Stimulated activated CD8-positive, alpha-beta memory T cell treated with anti-CD3 and anti-CD28 coated beads, Interleukin-4, amount 100 ng/mL, for 1 hour (primary cell): ENCODE measurements around the gene MYADM.
"Not testable (repeated sequence)": the region's sequence is repeated elsewhere in the genome, so short reads cannot be mapped to it uniquely, and the experiment has no call there.

Experiments
- DNase-seq, 2 donors: peaks; one replicate each; pipeline ENCODE4 v3.0.0-alpha.2; 2020; ENCODE audit warnings: low read depth in 2 of 2, low spot score in 1 of 2

Gene MYADM, protein sequence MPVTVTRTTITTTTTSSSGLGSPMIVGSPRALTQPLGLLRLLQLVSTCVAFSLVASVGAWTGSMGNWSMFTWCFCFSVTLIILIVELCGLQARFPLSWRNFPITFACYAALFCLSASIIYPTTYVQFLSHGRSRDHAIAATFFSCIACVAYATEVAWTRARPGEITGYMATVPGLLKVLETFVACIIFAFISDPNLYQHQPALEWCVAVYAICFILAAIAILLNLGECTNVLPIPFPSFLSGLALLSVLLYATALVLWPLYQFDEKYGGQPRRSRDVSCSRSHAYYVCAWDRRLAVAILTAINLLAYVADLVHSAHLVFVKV

DNA sequence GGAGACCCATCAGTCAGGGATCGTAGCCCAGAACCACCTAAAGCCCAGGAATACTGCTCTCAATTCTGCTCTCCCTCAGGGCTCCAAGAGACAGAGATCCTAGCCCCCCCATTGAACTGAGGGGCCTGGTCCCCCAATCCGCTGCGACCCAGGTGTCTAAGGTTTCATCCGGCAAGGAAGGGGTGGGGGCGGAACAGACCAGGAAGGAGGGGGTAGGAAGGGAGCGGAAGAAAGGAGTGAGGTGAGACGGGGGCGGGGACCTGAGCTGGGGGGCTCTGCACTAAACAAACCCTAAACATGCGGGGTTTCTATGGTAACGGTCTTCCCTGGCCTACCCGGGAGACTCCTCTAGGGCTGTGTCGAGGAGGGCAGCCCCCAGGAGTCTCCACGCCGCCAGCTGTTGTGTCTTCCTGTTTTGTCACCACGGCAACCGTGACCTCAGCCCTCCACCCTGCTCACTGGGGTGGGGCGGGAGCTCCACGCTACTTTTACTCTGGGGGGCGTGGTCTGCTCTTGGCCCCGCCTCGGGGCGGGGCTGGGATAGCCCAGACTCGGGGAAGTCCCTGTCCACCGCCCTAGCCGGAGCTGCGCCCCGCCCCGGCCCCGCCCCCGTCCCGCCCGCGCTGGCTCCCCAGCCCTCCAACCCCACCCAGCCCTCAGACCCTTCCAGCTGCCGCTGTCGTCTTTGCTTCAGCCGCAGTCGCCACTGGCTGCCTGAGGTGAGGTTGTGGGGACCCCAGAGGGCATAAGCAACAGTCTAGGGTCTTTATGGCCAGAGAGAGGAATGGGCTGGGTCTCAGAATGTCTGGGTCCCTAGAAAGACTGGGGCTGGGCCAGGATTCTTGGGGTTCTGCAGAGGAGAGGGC lies at the start of gene MYADM:
MYADM (plus strand) TSS at position 659 of the 866 bp plus-strand sequence. CDS start 5,647 bp downstream, outside the sequence.
- DNase-seq: peak; percentile 99

DNA sequence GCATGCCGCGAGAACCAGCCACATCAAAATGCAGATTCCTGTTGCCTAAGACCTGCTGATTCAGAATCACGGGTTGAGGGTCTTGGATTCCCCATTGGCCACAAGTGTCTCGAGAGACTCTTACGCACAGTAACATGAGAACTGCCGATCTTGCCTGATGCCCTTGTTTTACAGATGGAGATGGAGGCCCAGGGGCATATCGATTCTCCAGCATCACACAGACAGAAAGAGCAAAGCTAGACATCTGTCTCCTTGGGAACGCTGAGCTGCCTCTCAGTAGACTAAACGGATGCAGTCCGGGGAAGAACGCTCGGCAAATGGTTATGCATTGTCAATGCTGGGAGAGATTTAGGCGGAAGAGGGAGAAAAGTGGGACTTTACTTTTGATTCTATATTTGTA lies 48.9 kb upstream of the MYADM start:
- no peak for DNase-seq

DNA sequence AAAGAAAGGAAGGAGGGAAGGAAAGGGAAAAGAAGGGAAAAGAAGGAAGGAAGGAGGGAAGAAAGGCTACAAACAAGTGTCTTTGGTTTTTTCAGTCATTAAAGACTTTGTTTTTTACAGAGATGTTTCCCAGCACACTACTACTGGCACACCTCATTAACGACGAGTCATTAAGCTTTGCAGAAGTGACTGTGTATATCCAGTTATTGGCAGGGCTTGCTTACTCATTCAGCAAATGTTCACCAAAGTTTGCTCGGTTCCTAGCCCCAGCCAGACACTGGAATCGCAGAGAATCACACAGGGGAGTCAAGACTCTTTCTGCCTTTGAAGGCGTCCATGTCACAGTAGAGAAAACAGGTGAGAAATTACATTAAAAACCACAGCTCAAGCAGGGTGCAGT lies 47.8 kb upstream of the MYADM start:
- no peak for DNase-seq

DNA sequence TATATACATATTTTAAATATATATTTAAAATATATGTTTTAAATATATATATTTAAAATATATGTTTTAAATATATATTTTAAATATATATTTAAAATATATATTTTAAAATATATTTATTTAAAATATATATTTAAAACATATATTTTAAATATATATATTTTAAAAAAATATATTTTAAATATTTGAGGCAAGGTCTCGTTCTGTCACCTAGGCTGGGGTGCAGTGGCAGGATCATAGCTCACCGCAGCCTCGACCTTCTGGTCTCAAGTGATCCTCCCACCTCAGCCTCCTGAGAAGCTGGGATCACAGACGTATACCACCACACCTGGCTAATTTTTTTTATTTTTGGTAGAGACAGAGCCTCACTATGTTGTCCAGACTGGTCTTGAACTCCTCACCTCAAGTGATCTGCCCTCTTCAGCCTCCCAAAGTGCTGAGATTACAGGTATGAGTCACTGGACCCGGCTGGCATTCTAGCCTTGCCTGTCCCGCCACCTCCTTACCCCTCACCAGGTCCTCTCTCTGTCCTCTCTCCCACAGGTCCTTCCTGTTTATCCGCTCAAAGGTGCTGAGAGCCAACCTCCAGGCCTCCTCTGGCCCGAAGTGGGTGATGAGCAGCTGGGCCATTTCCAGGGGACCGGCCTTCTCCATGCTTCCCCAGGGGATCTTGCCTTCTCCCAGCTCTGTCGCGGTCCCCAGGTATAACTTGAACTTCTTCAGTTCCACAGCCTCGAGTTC lies 44.1 kb upstream of the MYADM start:
- no peak for DNase-seq

DNA sequence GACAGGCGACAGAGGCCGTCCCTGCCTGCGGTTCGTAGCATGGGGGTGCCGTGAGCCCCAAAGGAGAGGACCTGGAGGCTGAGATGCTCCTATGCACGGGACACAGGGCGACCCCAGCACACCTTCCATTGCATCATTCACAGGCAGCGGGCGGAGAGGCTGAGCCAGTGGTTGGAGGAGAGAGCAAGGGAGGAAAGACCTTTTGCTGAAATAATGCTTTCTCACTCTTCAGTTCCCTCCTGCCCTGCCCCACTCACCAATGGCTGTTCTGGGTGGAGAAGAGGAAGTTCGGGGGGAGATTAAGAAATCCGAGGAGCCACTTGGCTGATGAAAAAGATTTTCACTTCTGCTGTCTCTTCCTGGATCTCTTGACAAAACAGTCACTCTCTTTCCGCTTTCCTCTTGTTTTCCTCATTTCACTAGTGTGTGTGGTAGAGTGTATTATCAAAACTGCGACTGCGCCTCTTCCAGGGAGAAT lies 43.5 kb upstream of the MYADM start, which contains the start of gene NLRP12:
NLRP12 (minus strand) TSS at position 181 of the 478 bp plus-strand sequence; CDS start at position 41, 140 bp downstream.
- DNase-seq: no peak

DNA sequence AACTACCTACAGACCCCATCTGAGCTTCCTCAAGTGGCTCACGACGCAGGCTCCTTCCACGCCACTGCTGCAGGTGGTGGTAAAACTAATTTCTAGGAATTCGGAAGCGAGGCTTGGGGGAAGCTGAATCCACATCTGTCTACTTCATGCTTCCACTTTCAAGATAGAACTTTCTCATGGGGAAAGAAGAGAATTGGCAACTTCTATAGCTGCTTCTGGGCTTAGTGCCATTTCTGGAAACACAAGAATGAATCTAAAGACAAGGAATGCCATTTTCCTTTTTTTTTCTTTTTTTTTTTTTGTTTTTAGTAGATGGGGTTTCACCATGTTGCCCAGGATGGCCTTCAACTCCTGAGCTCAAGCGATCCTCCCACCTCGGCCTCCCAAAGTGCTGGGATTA lies 40.8 kb upstream of the MYADM start:
- no peak for DNase-seq

DNA sequence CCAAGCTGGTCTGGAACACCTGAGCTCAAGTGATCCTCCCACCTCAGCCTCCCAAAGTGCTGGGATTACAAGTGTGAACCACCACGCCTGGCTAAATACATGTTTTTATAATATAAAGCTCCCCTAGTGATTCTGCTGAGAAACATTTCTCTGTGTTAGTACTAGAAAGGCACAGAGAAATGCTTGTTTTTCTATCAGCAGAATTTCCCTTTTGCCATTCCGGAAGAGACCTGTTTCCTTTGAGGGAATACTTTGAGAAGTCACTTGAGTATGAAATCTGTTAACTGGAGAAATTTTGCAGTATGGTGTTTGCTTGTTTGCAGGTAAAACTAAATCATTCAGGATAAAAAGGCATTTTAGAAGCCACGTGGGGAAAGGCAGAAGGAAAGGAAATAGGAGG lies 39.2 kb upstream of the MYADM start:
- no peak for DNase-seq

DNA sequence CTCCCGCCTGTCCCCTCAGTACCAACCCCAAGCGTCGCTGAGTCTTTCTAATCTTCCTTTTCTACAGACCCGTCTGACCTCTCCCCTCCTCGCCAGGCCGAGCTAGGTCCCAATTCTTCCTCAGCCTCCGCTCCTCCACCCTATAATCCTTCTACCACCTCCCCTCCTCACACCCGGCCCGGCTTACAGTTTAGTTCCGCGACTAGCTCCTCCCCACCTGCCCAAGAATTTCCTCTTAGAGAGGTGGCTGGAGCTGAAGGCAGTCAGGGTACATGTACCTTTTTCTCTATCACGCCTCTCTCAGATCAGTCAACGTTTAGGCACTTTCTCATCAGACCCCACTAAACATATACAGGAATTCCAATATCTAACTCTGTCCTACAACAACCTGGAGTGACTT lies 34.8 kb upstream of the MYADM start:
- not testable (repeated sequence) for DNase-seq

DNA sequence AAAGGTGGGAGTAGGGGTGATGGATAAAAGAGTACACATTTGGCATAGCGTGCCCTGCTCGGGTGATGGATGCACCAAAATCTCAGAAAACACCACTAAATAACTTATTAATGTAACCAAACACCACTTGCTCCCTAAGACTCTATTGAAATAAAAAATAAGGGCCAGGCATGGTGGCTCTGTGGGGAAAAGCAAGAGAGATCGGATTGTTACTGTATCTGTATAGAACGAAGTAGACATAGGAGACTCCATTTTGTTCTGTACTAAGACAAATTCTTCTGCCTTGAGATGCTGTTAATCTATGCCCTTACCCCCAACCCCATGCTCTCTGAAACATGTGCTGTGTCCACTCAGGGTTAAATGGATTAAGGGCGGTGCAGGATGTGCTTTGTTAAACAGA lies 29.2 kb upstream of the MYADM start:
- DNase-seq: not testable (repeated sequence)

DNA sequence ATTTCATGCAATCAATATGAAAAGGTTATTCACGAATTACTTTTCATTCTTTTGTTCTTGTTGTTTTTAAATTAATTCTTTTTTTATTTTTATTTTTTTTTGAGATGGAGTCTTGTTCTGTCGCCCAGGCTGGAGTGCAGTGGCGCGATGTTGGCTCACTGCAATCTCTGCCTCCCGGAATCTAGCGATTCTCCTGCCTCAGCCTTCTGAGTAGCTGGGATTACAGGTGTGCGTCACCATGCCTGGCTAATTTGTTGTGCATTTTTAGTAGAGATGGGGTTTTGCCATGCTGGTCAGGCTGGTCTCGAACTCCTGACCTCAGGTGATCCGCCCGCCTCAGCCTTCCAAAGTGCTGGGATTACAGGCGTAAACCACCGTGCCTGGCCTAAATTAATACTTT lies 27.4 kb upstream of the MYADM start:
- not testable (repeated sequence) for DNase-seq

DNA sequence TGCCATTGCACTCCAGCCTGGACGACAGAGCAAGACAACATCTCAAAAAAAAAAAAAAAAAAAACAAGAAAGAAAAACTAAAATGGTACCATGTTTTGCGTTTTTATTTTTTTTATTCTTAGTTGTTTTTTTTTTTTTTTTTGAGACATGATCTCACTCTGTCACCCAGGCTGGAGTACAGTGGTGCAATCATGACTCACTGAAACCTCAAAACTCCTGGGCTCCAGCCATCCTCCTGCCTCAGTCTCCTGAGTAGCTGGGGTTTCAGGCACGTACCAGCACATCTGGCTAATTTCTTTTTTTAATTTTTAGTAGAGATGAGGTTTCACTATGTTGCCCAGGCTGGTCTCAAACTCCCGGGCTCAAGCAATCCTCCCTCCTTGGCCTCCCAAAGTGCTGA lies 26.8 kb upstream of the MYADM start:
- not testable (repeated sequence) for DNase-seq

DNA sequence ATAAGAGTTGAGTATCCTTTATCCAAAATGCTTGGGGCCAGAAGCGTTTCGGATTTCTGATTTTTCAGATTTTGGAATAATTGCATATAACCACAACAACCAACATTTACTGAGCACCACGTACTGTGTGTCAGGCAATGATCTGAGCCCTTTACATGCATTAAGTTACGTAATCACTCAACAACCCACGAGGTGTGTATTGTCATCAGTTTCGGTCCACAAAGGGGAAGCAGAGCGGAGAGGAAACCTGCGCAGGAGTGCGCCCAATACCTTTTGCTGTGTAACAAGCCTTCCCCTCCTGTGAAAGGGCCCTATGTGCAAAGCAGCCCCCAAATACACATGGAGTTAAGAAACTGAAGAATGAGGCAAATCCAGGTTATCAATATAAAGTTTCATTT lies 22.8 kb upstream of the MYADM start:
- no peak for DNase-seq

DNA sequence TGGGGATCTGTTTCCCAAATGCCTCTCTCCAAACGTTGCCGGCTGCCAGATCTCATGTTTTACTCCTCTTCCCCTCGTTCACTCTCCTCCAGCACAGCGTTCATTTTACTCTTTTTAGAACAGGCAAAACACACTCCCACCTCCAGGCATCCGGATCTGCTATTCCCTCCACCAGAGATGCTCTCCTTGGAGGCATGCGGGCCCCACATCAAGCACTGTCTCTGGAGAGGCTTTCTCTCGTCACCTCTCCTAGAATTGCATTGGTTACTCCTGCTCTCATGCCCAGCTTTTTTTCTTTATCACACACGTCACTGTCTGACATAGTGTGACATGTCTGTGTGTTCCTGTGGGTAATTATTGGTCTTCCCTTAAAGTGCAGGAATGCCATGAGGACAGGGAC lies 20.1 kb upstream of the MYADM start:
- no peak for DNase-seq

DNA sequence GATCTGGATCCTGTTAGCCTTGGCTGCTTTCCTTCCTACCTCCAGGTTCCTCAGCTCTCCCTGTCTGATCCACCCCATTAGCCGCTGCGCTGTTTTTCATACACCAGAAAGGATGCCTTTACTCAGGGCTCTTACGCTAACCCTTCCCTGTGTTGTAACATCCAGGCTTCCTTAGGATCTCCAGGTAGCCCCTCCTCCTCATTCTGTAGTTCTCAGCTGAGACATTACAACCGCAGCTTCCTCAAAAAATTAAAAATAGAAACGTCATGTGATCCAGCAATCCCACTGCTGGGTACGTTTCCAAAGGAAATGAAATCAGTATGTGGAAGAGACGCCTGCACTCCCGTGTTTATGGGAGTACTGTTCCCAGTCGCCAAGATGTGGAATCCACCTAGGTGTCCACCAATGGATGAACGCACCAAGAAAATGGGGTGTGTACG lies 18.4 kb upstream of the MYADM start:
- DNase-seq: no peak

DNA sequence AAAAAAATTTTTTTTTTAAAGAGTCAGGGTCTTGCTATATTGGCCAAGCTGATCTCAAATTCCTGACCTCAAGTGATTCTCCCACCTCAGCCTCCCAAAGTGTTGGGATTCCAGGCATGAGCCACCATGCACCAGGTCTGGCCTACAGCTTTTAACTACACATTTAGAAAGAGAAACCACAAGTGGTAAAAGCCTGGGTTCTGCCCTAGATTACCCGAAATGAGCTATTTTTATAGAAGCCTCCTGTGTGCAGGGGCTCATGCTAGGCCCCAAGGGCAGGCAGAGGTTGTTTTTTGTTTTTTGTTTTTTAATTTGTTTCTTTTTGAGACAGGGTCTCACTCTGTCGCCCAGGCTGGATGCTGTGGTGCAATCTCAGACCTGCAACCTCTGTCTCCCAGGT lies 14.0 kb upstream of the MYADM start:
- DNase-seq: no peak

DNA sequence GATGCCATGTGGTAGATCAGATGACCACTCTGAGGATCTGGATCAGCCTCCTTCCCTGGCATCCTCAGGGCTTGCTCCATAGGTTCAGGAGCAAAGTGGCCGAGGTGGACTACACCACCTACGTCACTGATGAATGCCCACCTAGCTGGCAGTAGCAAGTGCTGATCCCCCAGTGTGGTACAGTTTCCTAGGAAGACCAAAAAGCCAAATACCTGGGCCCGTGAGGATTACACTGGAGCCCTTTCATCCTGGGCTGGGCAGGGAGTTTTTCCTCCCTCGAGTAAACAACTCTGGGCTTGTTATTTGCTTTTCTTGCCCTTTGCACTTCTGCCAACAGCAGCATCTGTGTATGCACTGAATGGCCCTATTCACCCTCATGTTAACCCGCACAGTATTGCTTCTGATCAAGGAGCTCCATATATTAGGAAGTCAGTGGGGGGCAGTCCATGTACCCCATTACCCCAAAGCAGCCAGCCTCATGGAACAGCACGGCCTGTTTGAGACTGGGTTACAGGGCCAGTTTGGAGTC lies 3.3 kb upstream of the MYADM start:
- DNase-seq: no peak

DNA sequence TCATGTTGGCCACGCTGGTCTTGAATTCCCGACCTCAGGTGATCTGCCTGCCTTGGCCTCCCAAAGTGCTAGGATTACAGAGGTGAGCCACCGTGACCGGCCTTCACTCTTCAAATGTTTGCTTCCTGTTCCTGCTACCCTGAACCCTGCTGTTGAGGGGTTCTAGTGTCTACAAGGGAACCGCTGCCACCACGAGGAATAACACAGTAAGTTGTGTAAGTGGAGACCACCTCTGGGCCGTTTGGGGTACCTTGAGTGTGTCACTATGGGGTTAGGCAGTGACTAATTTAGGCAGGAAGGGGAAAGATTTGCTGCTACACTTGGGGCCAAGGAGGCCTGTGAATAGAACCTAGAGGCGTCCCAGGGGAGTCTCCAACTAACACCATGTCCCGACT lies 2.2 kb upstream of the MYADM start:
- no peak for DNase-seq

DNA sequence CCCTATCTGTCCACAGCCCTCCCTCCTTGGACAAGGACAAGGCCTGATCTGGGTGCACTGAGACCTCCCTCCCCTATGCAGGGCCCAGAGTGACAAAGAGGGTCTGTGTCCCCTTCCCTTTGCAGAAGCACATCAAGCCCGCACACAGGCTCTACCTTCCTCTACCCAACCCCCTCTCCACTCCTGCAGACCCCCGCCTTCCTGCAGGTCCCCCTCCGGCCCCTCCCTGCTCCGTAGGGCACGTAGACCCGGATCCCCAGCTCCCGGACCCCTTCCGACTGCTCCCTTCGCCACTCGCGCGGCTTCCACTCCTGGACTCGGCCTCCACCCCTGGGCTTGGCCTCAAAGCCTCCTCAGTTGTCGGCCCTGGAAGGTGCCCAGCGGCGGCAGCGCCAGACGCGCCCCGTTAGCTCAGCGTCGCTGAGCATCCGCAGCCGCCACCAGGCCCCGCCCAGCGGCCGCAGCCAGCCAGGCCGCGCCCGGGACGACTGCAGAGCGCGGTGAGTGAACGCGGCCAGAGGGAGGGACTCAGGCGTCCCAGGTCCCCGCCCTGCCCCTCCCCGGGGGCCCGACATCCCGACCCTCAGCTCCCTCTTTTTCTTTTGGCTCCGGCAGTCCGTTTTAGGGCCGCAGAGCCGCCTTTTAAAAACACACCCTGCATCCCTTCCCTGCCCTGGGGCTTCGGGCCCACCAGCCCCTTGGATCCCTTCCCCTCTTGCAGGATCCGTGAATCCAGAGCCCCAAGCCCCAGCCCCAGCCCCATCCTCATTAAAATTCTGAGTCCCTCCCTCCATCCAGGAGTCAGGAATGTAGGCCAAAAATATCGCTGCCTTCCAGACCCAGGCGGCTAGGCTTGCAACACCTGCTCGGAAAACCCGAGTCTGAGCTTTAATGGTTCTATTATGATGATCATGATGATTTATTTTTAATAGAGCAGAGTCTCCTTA lies 1.5 kb upstream of the MYADM start:
- no peak for DNase-seq

DNA sequence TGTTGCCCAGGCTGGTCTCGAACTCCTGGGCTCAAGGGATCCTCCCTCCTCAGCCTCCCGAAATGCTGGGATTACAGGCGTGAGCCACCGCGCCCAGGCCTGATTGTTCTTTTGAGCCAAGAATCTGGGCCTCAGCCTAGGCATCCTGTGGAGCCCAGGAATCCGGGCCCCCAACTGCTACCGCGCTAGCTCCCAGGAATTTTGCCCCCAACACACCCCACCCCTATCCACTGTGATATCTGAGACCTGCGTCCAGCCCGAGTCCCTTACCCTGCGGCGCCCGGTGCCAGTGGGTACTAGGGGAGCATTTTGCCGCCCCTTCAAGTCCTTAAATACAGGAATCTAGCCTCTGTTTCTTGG lies 838 bp upstream of the MYADM start:
- DNase-seq: no peak
